EH (cell line): Measurements from ENCODE around the gene NECTIN3.

Source experiments
- DNase-seq: peaks from one replicate; pipeline ENCODE4 v3.0.0-alpha.2; 2015; ENCODE audit warnings: low read depth

NECTIN3 gene

GRCh38 chr3:111081008-111081545 is 9.5 kb downstream of the NECTIN3 start:
- DNase-seq = peak; percentile 77

- DNase-seq = no peak
Observed at GRCh38 chr3:111084911-111085310, 13.3 kb downstream of the NECTIN3 start.

- no peak for DNase-seq
Observed at GRCh38 chr3:111087924-111088469, 16.4 kb downstream of the NECTIN3 start.

GRCh38 chr3:111096487-111097209 is 25.0 kb downstream of the NECTIN3 start:
- DNase-seq = no peak

GRCh38 chr3:111103807-111104206 is 32.2 kb downstream of the NECTIN3 start:
- DNase-seq = peak; percentile 64

GRCh38 chr3:111106993-111107661 is 35.5 kb downstream of the NECTIN3 start:
- DNase-seq = no peak

- peak; percentile 32 for DNase-seq
Observed at GRCh38 chr3:111107662-111108035, 36.0 kb downstream of the NECTIN3 start.

GRCh38 chr3:111112913-111113312 is 41.3 kb downstream of the NECTIN3 start:
- no peak for DNase-seq

- peak; percentile 6 for DNase-seq
Observed at GRCh38 chr3:111128884-111129283, 57.3 kb downstream of the NECTIN3 start.

GRCh38 chr3:111130827-111131226 is 59.2 kb downstream of the NECTIN3 start:
- no peak for DNase-seq

GRCh38 chr3:111134302-111134701 is 62.7 kb downstream of the NECTIN3 start:
- DNase-seq = no peak

- DNase-seq = peak; percentile 72
Observed at GRCh38 chr3:111151438-111151837, 79.8 kb downstream of the NECTIN3 start.

- DNase-seq = peak; percentile 53
Observed at GRCh38 chr3:111152496-111152895, 80.9 kb downstream of the NECTIN3 start.

GRCh38 chr3:111156517-111156916 is 84.9 kb downstream of the NECTIN3 start:
- peak; percentile 3 for DNase-seq

GRCh38 chr3:111159391-111159790 is 87.8 kb downstream of the NECTIN3 start:
- peak; percentile 34 for DNase-seq

GRCh38 chr3:111164621-111165020 is 93.0 kb downstream of the NECTIN3 start:
- no peak for DNase-seq

GRCh38 chr3:111165411-111165810 is 93.8 kb downstream of the NECTIN3 start:
- no peak for DNase-seq

GRCh38 chr3:111173328-111173900 is 101.8 kb downstream of the NECTIN3 start:
- DNase-seq = peak; percentile 22

GRCh38 chr3:111173906-111174305 is 102.3 kb downstream of the NECTIN3 start:
- DNase-seq = no peak

GRCh38 chr3:111190518-111190917 is 118.9 kb downstream of the NECTIN3 start:
- DNase-seq = no peak

- DNase-seq = no peak
Observed at GRCh38 chr3:111193472-111193871, 121.9 kb downstream of the NECTIN3 start.

GRCh38 chr3:111194048-111194447 is 122.4 kb downstream of the NECTIN3 start:
- DNase-seq = no peak

GRCh38 chr3:111197485-111197884 is 125.9 kb downstream of the NECTIN3 start:
- DNase-seq = no peak
